ENCODE data around the gene LRRC36.

- TF ChIP-seq FOXP1 (CRISPR knock-in tag; IDR thresholded peaks at IDR 0.05; ENCODE audit: borderline replicate concordance) (no peak), CTCF (IDR thresholded peaks at IDR 0.05) (no peak), CDX4 (CRISPR knock-in tag; IDR thresholded peaks at IDR 0.05; ENCODE audit: borderline replicate concordance) (no peak), SP1 (CRISPR knock-in tag; conservative IDR thresholded peaks at IDR 0.05) (no peak), CREB1 (CRISPR knock-in tag; IDR thresholded peaks at IDR 0.05) (no peak)
Observed at GRCh38 chr16:67411339-67411738, 84.7 kb downstream of the LRRC36 start.

All from WTC11 (cell line).